Thymus (tissue), 11 donors: ENCODE data around the gene M6PR. TPM values are rescaled to one million over a fixed set of nuclear protein-coding genes. Genes with fewer than 3 reads are reported as not detected.
"Not testable (repeated sequence)": the region's sequence is repeated elsewhere in the genome, so short reads cannot be mapped to it uniquely, and the experiment has no call there.

Source experiments
- DNase-seq, 9 donors: peaks; one replicate each; pipeline ENCODE4 v3.0.0-alpha.2; 2013; ENCODE audit warnings: low spot score in 9 of 9, low read depth in 6 of 9, missing footprints in 1 of 9
- H3K27ac ChIP-seq, 2 donors: one replicate each; pipeline ENCODE4 v1.5.1; 2013; ENCODE audit warnings: control low read depth in 1 of 2, low read depth in 1 of 2, low read length in 1 of 2, mild to moderate bottlenecking in 1 of 2, moderate library complexity in 1 of 2
- H3K27me3 ChIP-seq, 2 donors: one replicate each; pipeline ENCODE4 v1.5.1; 2013; ENCODE audit warnings: low read length in 1 of 2; ENCODE audit not compliant: control insufficient read depth in 2 of 2, insufficient read depth in 1 of 2
- H3K36me3 ChIP-seq, 2 donors: one replicate each; pipeline ENCODE4 v1.5.1; 2013; ENCODE audit warnings: low read length in 1 of 2, mild to moderate bottlenecking in 1 of 2, moderate library complexity in 1 of 2; ENCODE audit not compliant: control insufficient read depth in 2 of 2, insufficient read depth in 2 of 2
- H3K4me1 ChIP-seq, 2 donors: one replicate each; pipeline ENCODE4 v1.5.1; 2013; ENCODE audit warnings: low read length in 2 of 2; ENCODE audit not compliant: control insufficient read depth in 2 of 2, insufficient read depth in 2 of 2
- H3K4me3 ChIP-seq, 2 donors: one replicate each; pipeline ENCODE4 v1.5.1; 2013; ENCODE audit warnings: low read length in 2 of 2, control low read depth in 1 of 2, mild to moderate bottlenecking in 1 of 2
- H3K9me3 ChIP-seq, 2 donors: one replicate each; pipeline ENCODE4 v1.5.1; 2013; ENCODE audit warnings: low read length in 1 of 2, mild to moderate bottlenecking in 1 of 2; ENCODE audit not compliant: control insufficient read depth in 2 of 2, insufficient read depth in 1 of 2
- WGBS: extraction: QIAGEN DNeasy Blood & Tissue Kit; methylation state at CpG from one replicate; pipeline ENCODE4 v1.1.7; 2013; 5-methylcytosine and 5-hydroxymethylcytosine counted together
- polyA plus RNA-seq: library from polyadenylated mRNA; stranded (reverse); fragments of 200-250 nt; gene quantifications from one replicate; pipeline ENCODE4 v1.2.3, GENCODE V29; 2013
- total RNA-seq: library from RNA; stranded (reverse); fragments of 120-200 nt; gene quantifications from one replicate; pipeline ENCODE4 v1.2.4, GENCODE V29; 2013
- donor health status: healthy.

Gene M6PR
- total and polyA plus RNA-seq, 2 donors: 101 to 166 TPM

- peaks cover 25 to 41% of the 10 kb centered on the region in 2 donors for H3K36me3 ChIP-seq
- H3K27ac ChIP-seq: no peak overlapping the region
- peaks cover 14 to 16% of the 10 kb centered on the region in 2 donors for H3K4me1 ChIP-seq
- no peak overlapping the region for H3K4me3 ChIP-seq
- no peaks in the 10 kb centered on the region for H3K27me3 ChIP-seq
- no peak for DNase-seq
- no peaks in the 10 kb centered on the region for H3K9me3 ChIP-seq
- WGBS: 100% methylated on average over 1 of the region's 1 CpG
Observed at GRCh38 chr12:8946733-8947132, 2.7 kb downstream of the M6PR start.

GRCh38 chr12:8943565-8944186 is 5.8 kb downstream of the M6PR start:
- Histone ChIP-seq H3K36me3 (peaks cover 31 to 51% of the 10 kb centered on the region in 2 donors), H3K4me1 (peaks cover 8 to 9% of the 10 kb centered on the region in 2 donors), H3K9me3 (no peaks in the 10 kb centered on the region), H3K4me3 (no peak overlapping the region), H3K27ac (no peak overlapping the region), H3K27me3 (no peaks in the 10 kb centered on the region)
- 98% methylated on average over 10 of the region's 10 CpGs for WGBS
- no peak for DNase-seq

DNA sequence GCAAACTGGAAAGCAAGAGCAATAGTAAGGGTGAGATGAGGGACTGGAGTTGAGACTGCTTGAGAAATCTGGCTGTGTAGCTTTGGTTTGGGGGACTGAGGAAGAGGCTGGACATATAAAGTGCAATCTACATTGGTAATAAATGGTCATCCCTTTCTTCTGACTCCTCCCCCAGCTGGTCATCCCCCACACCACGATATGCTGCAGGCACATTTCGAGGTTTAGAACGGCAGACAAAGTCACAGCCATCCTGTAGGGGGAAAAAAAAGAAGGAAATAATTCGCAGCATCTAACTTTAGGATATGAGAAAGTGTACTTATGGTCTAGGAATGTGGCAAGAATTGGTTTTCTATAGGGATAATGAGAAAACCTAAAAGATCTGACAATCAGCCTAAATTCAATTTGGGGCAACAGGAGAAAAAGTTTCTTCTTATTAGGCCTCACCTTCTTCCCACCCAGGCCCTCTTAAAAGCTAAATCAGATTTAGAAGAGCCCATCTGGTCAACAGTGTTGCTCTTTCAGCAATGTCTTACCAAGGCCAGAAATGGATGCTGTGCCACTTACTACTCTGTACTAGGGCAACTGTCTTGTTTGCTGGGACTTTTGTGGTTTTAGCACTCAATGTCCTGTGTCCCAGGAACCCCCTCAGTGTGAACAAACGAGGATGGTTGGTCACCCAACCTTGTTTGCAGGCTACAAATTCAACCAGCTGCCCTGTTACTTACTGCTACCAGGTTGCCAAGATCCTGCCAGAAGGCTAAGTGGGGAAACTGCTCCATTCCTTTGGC is 7.6 kb downstream of the M6PR start:
- DNase-seq: no peak
- Histone ChIP-seq H3K9me3 (no peaks in the 10 kb centered on the region), H3K4me1 (peaks cover 0 to 3% of the 10 kb centered on the region in 2 donors), H3K36me3 (peaks cover 42 to 65% of the 10 kb centered on the region in 2 donors), H3K27ac (no peak overlapping the region), H3K27me3 (no peaks in the 10 kb centered on the region), H3K4me3 (no peak overlapping the region)
- 95% methylated on average over 5 of the region's 5 CpGs for WGBS

DNA sequence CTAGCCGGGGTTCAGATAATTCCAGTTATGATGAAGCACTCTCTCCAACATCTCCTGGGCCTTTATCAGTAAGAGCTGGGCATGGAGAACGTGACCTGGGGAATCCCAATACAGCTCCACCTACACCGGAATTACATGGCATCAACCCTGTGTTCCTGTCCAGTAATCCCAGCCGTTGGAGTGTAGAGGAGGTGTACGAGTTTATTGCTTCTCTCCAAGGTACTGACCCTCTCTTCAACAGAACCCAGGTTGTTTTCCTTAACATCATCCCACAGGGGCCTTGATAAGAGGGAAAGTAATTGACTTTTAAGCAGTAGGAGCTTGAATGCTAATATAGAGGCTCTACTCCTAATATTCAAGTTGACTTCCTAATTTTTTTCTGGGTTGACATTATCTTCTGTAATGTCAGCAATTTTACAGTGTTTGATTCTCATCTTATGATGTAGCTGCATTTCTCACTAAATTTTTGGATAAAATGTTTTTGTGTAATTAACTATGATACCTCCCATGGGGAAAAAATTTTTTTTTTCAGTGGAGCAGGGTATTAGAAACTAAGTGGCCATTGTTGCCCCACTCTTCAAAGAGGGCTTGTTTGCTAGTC is 11.5 kb downstream of the M6PR start:
- H3K4me3 ChIP-seq, H3K4me1 ChIP-seq, H3K27me3 ChIP-seq, DNase-seq, H3K27ac ChIP-seq, H3K9me3 ChIP-seq: not testable (repeated sequence)
- peaks cover 37 to 61% of the 10 kb centered on the region in 2 donors for H3K36me3 ChIP-seq
- WGBS: 95% methylated on average over 3 of the region's 5 CpGs

- no peaks in the 10 kb centered on the region for H3K9me3 ChIP-seq
- H3K4me3 ChIP-seq: no peak overlapping the region
- no peaks in the 10 kb centered on the region for H3K4me1 ChIP-seq
- no peaks in the 10 kb centered on the region for H3K27me3 ChIP-seq
- DNase-seq: no peak
- WGBS: 98% methylated on average over 7 of the region's 7 CpGs
- peaks cover 31 to 55% of the 10 kb centered on the region in 2 donors for H3K36me3 ChIP-seq
- H3K27ac ChIP-seq: no peak overlapping the region
Observed at GRCh38 chr12:8936735-8937134, 12.7 kb downstream of the M6PR start.

DNA sequence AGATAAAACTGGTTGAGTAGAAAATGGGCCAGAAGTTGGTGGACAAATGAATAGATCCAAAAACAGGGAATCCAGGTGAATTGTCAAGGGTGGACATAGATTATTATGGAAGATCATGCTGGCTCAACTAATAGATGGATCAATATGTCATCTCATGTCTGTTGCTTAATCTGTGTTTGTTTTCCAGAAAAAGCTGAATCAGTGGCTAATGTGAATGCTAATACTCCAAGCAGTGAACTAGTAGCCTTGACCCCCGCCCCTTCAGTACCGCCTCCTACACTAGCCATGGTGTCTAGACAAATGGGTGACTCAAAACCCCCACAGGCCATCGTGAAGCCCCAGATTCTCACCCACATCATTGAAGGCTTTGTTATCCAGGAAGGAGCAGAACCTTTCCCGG is 15.4 kb downstream of the M6PR start:
- H3K9me3 ChIP-seq, H3K27me3 ChIP-seq, H3K27ac ChIP-seq, H3K4me1 ChIP-seq, H3K4me3 ChIP-seq, DNase-seq: not testable (repeated sequence)
- WGBS: 95% methylated on average over 4 of the region's 4 CpGs
- peaks cover 38 to 62% of the 10 kb centered on the region in 2 donors for H3K36me3 ChIP-seq

DNA sequence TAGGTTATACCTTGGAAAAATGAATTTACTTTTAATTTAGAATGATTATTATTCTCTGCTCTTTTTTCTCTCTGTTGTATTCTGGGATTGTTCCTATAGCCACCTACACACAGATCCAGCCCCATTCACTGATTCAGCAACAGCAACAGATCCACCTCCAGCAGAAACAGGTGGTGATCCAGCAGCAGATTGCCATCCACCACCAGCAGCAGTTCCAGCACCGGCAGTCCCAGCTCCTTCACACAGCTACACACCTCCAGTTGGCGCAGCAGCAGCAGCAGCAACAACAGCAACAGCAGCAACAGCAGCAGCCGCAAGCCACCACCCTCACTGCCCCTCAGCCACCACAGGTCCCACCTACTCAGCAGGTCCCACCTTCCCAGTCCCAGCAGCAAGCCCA is 17.0 kb downstream of the M6PR start:
- not testable (repeated sequence) for H3K27ac ChIP-seq, DNase-seq, H3K4me3 ChIP-seq, H3K4me1 ChIP-seq, H3K9me3 ChIP-seq, H3K27me3 ChIP-seq
- H3K36me3 ChIP-seq: peaks cover 30 to 58% of the 10 kb centered on the region in 2 donors
- WGBS: 97% methylated on average over 2 of the region's 3 CpGs

GRCh38 chr12:8930655-8931323 is 18.7 kb downstream of the M6PR start:
- peaks cover 21 to 47% of the 10 kb centered on the region in 2 donors for H3K36me3 ChIP-seq
- not testable (repeated sequence) for H3K4me1 ChIP-seq, H3K27ac ChIP-seq, H3K4me3 ChIP-seq, H3K9me3 ChIP-seq, H3K27me3 ChIP-seq, DNase-seq
- 99% methylated on average over 4 of the region's 4 CpGs for WGBS

DNA sequence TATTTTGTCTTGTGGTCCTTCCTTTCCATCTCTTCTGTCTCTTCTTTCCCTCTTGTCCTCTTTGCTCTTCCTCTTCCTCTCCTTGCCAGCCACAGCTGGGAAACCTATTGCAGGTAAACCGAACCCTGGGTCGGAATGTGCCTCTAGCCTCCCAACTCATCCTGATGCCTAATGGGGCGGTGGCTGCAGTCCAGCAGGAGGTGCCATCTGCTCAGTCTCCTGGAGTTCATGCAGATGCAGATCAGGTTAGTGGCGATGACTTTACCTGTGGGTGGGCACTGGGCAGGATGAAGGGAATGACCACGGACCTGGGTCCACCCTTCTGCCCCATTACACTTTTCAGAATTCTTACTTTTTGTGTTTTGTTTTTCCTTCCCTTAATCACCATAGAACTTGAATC is 26.9 kb downstream of the M6PR start:
- WGBS: 98% methylated on average over 5 of the region's 5 CpGs
- H3K36me3 ChIP-seq: peaks cover 36 to 48% of the 10 kb centered on the region in 2 donors

More for the DNA sequence above, 26.9 kb downstream of the M6PR start:
- DNase-seq: no peak
- Histone ChIP-seq H3K9me3 (no peaks in the 10 kb centered on the region), H3K4me3 (no peak overlapping the region), H3K27ac (no peak overlapping the region), H3K27me3 (no peaks in the 10 kb centered on the region), H3K4me1 (no peaks in the 10 kb centered on the region)
